Right kidney (tissue), 1 donor: Measurements from ENCODE around the gene KCNH1.

Experiments used
- DNase-seq: peaks from one replicate; pipeline ENCODE4 v3.0.0-alpha.2; 2016

Gene KCNH1

DNA sequence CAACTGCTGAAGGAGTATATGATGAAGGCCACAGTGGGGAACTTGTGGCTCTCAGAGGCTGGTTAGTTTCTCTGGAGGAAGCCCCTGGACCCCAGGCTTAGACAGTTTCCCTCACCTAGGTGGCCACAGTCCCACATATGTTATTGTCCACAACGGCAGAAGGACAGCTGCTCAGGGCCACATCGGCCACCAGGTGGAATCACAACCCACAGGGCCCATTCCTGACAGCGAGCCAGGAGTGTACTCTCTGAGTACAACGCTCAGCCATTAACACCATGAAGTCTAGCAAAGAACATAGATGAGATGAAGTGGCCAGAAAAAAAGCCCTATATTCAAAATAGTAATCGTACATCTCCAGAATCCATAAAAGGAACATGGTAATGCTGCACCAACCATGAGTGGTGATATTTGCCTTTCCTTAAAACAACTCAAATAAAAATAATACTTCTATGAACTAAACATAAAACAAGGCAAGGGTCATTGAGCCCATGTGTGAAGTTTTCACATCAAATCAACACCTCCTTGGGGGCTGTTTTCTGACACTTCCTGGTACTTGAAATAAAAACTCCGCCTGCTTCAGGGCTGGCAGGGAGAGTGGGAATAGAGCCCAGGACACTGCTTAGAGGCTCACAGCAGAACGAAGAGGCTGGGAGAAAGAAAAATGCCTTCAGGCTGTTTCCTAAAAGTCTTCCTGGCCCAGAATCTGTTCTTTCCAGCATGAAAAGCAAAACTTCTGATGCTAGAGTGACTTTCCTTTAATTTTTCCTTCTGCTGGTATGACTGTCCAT lies 421.9 kb downstream of the KCNH1 start:
- DNase-seq: no peak

DNA sequence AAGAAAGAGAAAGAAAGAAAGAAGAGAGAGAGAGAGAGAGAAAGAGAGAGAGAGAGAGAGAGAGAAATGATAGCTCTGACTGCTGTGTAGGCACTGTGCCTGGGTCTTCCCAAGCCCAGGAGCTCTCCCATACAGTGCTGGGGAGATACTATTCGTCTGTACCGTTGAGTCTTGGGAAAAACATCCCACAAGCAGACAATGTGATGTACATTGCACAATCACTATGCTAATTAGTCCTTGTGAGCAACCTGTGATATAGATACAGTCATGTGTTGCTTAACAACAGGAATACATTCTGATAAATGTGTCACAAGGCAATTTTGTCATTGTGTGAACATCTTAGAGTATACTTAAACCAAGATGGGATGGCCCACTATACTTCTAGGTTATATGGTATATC lies 424.2 kb downstream of the KCNH1 start:
- DNase-seq: no peak

DNA sequence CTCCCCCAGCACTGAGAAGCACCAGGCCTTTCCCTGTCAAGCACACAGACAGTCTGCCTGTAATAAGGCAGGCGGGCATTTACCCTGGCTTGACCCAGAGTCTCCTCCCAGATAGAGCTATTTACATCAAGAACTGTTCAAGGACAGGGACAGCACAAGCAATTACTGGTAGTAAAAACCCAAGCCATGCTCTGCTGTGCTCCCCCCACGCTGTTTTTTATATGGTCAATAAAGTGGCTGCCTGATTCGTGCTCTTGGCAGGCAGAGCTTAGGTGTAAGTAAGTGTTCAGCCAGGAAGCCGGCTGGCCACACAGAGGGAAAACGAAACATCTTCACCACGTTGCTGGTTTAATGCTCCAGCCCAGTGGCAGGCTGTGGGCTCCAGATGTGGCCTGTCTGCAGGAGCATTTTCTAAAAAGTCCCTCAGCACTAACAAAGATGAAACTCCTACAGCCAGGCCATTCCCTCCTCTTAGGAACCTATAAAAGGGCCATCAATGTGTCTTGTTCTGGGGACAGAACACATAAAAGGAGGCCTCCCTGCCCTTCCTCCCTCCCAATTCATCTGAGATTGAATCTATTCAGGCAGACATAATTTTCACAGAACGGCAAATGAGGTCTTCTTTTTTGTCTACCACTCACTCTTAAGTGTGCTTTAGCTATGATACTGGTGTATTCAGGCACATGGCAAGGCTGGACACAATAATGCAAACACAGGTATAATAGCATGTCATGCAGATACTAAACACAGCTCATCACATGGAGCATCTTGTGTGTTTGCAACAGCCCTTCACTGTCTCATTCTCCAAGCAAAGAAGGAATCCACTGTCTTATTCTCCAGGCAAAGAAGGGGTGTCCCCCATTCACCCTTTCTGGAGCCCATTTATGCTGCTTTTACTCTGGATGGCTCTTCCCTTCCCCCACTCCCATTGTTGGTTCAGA lies 426.4 kb downstream of the KCNH1 start:
- no peak for DNase-seq

DNA sequence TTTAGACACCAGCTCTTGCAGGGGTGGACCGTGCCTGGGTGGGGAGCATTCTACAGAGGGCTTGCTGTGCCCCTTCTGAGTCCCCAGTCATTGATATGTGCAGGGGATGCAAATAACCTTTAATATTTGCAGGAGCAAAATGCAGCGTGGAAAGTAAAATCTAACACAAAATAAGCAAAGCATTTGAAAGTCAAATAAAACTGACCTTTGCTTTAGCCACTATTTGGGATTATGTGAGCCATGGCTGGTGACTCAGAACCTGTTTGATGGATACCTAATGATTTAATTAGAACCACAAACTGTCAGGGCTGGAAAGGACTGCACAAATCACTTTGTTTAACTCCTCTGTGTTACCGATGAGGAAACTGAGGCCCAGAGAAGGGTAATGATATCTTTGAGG lies 427.7 kb downstream of the KCNH1 start:
- no peak for DNase-seq

DNA sequence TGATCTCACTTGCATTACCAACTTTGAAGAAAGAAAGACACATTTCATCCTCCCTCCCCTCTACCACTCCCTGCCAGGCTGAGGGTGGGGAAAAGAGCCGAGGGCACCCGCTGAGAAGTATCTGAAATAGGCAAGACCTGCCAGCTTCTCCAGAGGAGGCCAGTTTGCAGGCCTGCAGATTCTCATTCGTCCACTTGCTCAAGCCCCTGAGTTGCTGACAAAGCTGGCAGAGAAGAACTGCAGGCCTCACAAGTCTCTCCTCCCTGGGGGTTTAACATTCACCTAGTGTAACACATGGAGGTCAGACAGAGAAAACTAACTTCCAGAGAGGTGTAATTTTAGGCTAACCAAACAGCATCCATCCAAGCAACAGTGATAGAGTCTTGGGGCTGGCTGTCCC lies 428.9 kb downstream of the KCNH1 start:
- DNase-seq: no peak

DNA sequence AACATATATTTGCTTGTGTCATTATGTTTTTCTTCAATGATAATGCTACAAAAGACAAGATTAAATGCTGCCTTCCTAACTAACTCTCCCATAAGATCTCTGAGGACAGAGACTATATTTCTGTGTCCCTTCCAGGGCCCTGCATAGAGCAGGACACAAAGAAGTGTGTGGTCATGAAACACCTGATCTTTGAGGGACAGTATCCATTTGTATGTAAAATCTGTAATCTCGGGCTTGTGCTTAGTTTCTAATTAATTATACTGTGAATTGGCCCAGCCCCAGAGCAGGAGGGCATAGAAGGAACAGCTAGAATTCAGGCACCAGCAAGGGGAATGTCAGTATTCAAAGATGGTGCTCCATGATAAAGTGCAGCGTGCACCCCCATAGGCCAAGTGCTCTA lies 430.4 kb downstream of the KCNH1 start:
- no peak for DNase-seq

DNA sequence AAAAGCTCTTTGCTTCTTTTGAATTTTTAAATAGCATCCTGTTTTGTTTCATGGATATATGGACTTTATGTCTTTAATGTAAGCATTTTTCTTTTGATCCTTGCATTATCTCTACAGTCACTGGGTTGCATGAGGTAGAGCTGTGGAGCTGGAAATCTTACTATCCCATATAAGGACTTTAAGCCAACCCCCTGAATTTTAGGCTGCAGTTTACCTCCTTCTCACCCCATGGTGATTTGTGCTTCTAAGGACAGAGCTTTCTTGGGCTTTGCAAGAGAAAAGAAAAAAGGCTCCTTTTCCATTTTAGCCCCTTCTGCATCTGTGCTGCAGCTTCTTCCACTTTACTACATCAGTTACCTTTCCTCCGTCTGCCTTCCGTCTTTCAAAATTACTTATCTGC lies 431.4 kb downstream of the KCNH1 start:
- no peak for DNase-seq

DNA sequence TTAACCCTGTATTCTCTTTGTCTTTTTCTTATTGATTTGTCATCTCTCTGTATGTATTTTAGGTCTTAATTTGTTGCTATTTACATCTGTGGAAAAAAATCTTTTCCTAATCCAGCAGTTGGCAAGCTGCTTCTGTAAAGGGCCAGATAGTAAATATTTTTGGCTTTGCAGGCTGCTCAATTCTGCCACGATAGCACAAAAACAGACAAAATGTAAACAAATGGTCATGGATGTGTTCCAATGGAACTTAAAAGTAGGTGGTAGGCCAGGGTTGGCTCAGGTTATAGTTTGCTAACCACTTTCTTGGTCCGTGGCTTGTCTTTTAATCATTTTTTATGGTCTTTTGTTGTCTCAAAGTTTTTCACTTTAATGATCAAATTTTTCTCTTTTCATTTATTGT lies 433.4 kb downstream of the KCNH1 start:
- DNase-seq: no peak

DNA sequence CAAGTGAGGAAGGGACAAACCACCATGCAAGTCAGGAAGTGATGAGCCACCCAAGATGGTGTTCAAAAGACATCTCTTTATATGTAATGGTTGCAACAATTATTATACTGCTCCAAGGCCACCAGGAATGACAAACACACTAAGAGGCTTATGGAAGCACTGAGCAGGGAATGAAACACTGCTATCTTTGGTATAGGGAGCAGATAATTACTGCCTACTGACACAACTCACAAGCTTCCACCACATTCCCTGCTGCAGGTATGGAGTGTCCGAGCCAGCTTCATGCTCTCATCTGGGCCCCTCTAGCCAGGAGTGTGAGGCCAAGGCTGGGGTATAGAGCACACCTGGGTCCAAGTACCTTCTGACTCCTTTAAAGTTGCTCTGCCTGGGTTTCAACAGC lies 433.9 kb downstream of the KCNH1 start:
- DNase-seq: no peak

DNA sequence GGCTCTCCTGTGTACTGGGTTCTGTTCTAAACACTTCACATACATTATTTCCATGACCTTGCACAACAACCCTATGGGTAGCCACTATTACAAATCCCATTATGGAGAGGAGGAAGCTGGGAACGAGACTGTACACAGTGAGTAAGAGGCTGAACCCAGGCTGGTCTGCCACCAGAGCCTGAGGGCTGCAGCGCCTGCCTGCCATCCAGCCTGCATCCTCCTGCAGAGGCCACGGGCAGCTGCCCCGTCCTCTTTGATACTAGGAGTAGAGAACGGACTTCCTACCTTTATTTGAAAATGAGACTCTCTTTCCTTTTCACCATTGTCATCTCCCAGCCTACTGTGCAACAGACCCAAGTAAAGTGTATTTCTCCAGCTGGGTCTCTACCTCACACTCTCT lies 435.3 kb downstream of the KCNH1 start:
- no peak for DNase-seq

DNA sequence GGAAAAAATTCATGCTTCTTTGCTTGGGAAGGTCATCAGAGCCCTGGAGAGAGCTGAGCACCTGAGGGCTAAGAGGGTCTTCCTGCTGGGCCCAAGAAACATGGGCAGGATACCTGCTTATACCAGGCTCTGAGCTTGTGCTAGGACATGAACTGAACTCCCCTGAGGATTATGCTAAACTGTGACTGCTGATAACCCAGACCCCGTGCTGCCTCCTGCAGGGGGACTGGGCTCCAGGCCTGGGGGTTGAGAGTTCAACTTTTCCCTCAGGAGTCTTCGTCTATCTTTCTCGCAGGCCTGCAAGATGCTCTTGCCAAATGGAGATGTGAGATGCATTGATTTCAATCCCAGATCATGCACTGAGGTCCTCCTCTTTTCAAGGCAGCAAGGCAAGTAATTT lies 436.8 kb downstream of the KCNH1 start:
- DNase-seq: no peak

DNA sequence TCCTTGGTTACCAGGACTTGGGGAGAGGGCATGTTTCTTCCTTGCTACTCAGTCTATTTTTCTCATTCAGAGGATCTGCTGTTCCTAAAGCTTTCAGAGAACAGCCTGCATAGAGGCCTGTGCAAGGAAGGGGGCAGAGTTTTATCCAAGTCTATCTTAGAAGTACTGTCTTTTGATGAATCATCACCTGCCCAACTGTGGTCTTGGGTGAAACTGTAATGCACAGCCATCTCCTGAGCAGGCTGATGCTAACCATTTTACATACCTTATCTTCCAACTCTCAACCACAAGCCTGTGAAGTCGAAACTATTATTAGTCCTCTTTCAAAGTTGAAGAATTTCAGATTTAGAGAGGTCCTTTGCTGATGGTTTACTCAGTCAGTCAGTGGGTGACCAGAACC lies 437.2 kb downstream of the KCNH1 start:
- no peak for DNase-seq

DNA sequence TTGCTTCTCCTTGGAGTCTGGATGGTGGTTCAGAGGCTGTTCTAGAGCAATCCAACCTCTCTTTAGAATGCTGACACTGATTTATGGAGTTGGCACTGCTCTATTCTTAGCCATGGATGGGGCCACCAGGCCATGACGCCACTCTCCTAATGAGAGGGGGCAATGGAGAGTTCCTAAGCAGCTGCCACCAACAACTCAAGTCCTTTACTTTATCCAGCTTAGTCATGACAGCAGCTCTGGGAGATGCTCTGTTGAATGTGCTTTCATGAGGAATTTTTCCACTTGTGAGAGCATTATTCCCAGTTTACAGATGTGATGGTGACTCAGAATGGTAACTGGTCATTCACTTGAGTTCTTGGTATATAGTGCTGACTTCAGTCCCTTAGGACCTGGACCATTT lies 438.9 kb downstream of the KCNH1 start:
- no peak for DNase-seq

DNA sequence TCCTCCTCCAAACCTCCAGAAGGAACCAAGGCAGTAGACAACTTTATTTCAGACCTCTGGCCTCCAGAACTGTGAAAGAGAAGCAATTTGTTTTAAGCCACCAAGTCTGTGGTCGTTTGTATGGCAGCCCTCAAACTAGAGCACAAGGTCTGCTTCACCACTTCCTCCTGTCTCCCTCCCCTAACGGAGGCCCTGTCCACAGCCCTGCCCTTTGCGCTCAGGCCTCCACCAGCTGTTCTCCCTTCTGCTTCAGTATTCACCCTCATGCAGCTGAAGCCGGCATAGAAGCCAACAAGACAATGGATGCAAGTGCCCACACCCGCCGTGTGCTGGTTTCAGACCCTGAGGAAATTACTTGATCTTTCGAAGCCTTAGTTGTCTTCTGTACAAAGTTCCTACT lies 441.2 kb downstream of the KCNH1 start:
- no peak for DNase-seq

DNA sequence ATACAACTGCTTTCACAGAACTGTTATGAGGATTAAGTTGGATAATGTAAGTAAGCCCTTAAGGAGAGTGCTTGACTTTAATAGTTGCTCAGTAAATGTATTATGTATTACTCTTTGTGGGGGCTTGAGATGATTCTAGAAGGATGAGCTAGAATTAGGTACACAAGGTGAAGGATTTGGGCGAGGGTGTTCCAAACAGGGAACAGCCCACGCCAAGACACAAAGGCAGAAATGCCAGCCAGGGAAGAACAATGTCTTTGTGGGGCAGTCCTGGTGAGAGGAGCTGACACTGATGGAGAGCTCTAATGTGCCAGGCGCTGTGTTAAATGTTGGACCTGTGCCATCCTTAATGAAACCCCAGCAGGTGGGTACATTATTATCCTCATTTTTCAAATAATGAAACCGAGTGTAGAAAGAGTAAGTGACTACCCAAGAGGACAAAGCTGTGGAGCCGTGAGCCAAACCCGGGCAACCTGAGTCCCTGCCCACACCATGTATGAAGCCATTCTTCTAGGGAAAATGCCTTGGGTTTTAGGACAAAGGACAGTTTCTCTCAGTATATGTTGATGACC lies 442.8 kb downstream of the KCNH1 start:
- DNase-seq: no peak

DNA sequence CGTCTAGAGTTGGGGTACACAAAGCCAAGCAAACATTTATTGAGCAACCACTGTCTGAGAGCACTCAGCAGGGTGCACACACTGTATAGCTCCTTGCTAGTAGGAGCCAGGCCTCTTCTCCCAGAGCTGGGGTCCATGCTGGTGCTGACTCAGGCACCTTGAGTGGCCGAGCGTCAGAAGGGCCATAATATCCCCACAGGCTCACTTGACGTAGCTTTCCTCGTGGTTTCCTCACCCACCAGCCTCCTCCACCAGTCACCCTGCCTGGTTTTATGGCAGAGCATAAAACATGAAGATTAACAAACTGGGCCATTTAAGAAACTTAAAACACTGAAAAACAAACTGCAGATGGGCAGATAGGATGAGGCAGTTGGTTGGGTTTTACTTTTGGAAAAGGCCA lies 443.7 kb downstream of the KCNH1 start:
- DNase-seq: no peak

DNA sequence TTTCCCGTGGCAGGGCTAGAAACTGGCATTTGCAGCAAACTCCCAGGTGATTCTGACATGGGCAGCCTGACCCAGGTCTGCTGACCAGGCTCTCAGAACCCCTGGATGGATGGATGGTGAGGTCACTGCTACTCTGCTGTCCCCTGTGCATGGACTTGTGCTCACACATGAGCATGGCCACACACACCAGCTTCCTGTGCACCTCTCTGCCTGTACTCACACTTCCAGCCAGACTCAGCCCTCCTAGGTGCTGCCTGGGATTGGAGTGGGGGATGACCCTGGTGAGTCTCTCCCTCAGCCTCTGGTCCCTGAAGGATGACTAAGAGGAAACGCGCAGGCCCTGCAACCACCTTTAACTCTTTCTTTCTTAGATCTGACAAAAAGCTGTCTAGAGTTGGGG lies 444.1 kb downstream of the KCNH1 start:
- DNase-seq: no peak

DNA sequence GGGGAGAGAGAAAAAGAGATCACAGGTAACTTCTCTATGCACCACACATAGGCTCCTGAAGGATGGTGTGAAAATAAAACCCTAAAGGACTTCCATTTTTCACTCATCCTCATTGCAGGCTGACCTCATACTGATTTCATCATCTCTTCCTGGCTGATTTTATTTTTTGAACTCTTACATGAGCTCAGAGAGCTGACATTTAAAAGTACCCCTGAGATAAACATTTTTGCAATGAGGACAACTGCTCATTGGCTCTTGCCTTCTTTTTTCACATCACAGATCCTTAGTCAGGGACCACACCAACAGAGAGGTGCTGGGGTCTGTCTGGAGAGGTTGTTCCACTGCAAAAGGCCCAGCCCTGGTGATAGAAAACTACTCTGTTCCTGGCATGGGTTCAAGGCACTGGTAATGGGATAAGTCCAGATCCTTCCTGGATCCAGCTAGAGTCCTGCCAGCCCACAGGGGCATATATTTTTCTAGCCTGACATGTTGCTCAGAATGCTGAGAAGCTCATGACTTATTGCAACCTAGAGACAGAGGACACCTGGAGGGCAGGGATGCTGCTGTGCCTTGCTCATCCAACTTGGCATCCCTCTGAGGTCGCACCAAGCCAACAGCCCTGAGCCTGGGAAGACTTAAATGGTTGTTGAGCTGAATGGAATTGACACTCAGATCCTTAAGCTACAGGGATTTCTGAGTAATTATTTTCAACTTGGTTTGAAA lies 445.3 kb downstream of the KCNH1 start:
- DNase-seq: no peak

DNA sequence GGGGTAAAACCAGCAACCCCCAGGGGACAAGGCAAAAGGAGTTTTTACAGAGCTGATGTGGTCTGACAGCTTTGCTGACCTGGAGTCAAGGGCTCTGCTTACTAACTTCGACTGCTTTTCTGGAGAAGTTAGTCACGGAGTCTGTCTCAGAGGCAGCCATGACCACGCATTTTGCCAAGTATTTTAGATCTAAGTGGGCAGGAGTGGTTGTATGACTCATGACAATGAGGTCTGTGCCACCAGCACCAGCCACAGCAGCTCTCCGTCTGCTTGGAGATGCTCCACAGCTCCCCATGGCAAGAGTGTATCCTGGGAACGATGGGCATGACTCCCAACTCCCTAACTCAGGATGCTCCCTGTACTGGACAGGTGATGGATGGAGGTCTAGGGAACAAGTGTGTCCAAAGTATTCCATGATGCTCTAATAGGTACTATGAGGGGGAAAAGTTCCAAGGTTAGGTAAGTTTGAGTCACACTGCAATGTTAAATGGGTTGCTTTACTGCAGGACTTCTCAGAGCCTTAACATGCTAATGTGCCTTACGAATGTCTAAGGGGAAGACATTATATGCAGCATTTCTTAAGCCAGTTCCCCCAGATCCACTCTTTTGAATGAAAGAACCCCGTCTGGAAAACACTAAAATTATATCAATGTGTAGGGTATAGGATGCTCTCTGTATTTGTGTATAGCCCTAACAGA lies 446.2 kb downstream of the KCNH1 start:
- DNase-seq: no peak

DNA sequence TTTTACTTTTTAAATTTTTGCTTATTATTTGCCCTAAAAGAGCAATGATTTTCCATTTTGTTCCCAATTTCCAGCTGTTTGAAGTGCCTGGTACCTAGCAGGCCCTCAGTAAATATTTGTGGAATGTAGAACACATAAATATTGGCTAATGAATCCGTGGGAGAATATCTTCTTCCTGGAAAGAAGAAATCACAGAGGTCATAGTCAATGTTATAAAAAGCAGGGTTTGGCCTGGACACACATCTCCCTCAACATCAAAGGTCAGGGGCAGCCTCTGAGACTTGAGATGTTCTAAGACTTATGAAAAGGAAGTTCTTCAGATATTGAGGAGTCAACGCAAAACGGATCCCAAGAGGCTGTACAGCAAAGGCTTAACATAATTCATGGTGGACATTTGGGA lies 447.1 kb downstream of the KCNH1 start:
- no peak for DNase-seq

DNA sequence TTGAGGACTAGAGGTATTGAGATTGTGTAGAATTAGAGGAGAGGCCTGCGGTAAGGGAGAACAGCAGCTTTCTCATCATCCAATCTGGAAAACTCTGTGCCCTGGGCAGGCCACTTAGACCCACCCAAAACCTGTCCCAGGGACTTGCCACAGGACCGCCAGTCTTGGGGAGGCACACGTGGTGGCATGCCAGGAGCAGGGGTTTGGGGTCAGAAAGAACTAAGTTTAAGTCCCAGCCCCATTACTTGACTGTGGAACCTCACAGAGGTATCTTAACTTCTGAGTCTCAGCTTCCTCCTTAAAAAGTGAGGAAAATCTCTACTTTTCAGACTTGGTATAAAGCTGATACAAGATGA lies 448.7 kb downstream of the KCNH1 start:
- no peak for DNase-seq
